Gastroesophageal sphincter (tissue), 4 donors: Measurements from ENCODE around the gene SPATA6. TPM values are rescaled to one million over a fixed set of nuclear protein-coding genes. Genes with fewer than 3 reads are reported as not detected.

Experiments
- ATAC-seq: fragments of 150-250 bp; one replicate; pipeline ENCODE4 v1.9.1; 2016; ENCODE audit warnings: mild to moderate bottlenecking, moderate library complexity
- H3K27ac ChIP-seq, 4 donors: fragments of 200-600 bp; sonication (generic) in 3 of 4; 1 replicate in 3 of 4; 2 replicates in 1 of 4; pipeline ENCODE4 v1.5.1; 2016 to 2019
- H3K27me3 ChIP-seq: fragments of 200-600 bp; sonication (generic); one replicate; pipeline ENCODE4 v1.5.1; 2019
- H3K36me3 ChIP-seq, 2 donors: fragments of 200-600 bp; sonication (generic); one replicate each; pipeline ENCODE4 v1.5.1; 2019; ENCODE audit warnings: control low read depth in 1 of 2
- H3K4me1 ChIP-seq, 3 donors: fragments of 200-600 bp; sonication (generic); 1 replicate in 2 of 3; 2 replicates in 1 of 3; pipeline ENCODE4 v1.5.1; 2016 to 2019; ENCODE audit warnings: control low read depth in 2 of 3
- H3K4me3 ChIP-seq, 2 donors: fragments of 200-600 bp; sonication (generic); one replicate each; pipeline ENCODE4 v1.5.1; 2019; ENCODE audit warnings: mild to moderate bottlenecking in 1 of 2, moderate library complexity in 1 of 2
- H3K9me3 ChIP-seq, 3 donors: fragments of 200-600 bp; sonication (generic); one replicate each; pipeline ENCODE4 v1.5.1; 2017 to 2019; ENCODE audit warnings: control low read depth in 2 of 3
- EP300 ChIP-seq: sonication (generic); formaldehyde crosslinking; IDR thresholded peaks from one replicate; pipeline ENCODE4 v1.6.1; 2017; ENCODE audit warnings: antibody characterized with exemption, mild to moderate bottlenecking
- POLR2A ChIP-seq, 2 donors: fragments of 450-650 bp; IDR thresholded peaks; one replicate each; pipeline ENCODE4 v1.6.1; 2017; ENCODE audit warnings: antibody characterized with exemption in 2 of 2, mild to moderate bottlenecking in 2 of 2, moderate library complexity in 1 of 2
- POLR2AphosphoS5 ChIP-seq: sonication (generic); formaldehyde crosslinking; IDR thresholded peaks from one replicate; pipeline ENCODE4 v1.6.1; 2017; ENCODE audit warnings: antibody characterized with exemption
- WGBS, 2 donors: methylation state at CpG; one replicate each; pipeline ENCODE4 v1.1.5; 2018; ENCODE audit warnings: low coverage in 1 of 2; 5-methylcytosine and 5-hydroxymethylcytosine counted together
- total RNA-seq, 4 donors: library from RNA; depleted of rRNA; stranded (reverse); fragments of >200 nt; gene quantifications; one replicate each; pipeline ENCODE4 v1.1.0, GENCODE V29; 2016
- TF ChIP-seq, protein P1 (sequence below), 4 experiments: fragments of 200-600 bp in 2 of 4; fragments of 450-650 bp in 2 of 4; sonication (generic) in 1 of 4; IDR thresholded peaks; one replicate each; pipeline ENCODE4 v1.5.1; 2017 to 2019; ENCODE audit warnings: antibody characterized with exemption in 4 of 4, mild to moderate bottlenecking in 2 of 4, moderate library complexity in 2 of 4

SPATA6 gene
- total RNA-seq, 4 donors from 2014 or later = 16.3 to 31.9 (median 16.4) TPM

DNA sequence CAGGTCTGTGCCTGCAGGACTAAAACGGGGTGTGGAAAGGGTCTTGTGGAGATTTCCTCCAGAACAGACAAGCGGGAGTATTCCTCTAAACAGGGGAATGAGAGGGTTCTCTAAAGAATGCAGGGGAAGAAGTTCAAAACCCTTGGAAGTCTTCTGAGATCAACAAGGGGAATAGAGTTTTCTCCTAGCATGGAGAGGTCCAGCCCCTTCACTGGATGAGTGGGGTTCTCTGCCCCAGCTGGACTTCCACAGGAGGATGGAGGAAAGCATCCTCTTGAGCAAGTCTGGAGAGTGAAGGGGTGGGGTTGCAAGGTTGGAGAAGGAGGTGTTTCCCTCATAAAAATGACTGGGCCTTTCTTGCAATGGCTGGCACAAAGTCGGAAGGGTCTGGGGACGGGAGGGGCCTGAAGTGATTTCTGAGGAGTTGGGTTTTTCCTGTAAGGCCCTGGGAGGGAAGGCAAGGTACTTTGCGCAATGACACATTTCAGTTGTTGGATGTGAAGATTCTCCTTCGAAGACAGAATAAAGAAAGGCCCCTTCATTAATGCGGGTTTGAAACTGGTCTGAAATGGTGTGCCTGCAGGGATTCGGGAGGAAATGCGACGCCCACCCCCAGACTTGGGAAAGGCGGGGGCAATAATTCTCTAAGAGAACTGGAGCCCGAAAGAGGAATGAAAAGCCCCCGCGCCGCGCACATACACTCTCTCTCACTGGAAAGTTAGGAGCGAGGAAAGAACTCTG lies 884 bp downstream of the SPATA6 start:
- Histone ChIP-seq H3K9me3 (no peaks in the 10 kb centered on the region), H3K4me1 (peaks cover 0 to 54% (median 0%) of the 10 kb centered on the region in 3 donors), H3K27ac (peak overlapping the region; percentile 83 to 96 (median 92)), H3K4me3 (peak overlapping the region; percentile 83 to 95), H3K36me3 (no peaks in the 10 kb centered on the region), H3K27me3 (no peaks in the 10 kb centered on the region)
- ATAC-seq = peak; percentile 28
- 3 to 11% methylated on average over 7 to 17 of the region's 17 CpGs for WGBS, 2 donors
- TF ChIP-seq, protein P1, sequence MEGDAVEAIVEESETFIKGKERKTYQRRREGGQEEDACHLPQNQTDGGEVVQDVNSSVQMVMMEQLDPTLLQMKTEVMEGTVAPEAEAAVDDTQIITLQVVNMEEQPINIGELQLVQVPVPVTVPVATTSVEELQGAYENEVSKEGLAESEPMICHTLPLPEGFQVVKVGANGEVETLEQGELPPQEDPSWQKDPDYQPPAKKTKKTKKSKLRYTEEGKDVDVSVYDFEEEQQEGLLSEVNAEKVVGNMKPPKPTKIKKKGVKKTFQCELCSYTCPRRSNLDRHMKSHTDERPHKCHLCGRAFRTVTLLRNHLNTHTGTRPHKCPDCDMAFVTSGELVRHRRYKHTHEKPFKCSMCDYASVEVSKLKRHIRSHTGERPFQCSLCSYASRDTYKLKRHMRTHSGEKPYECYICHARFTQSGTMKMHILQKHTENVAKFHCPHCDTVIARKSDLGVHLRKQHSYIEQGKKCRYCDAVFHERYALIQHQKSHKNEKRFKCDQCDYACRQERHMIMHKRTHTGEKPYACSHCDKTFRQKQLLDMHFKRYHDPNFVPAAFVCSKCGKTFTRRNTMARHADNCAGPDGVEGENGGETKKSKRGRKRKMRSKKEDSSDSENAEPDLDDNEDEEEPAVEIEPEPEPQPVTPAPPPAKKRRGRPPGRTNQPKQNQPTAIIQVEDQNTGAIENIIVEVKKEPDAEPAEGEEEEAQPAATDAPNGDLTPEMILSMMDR (IDR thresholded peaks at IDR 0.05) = no peak
- TF ChIP-seq POLR2AphosphoS5 (no peak), EP300 (no peak), POLR2A (IDR thresholded peaks at IDR 0.05) (no peak)

- Histone ChIP-seq H3K36me3 (no peaks in the 10 kb centered on the region), H3K4me3 (peak overlapping the region; percentile 83 to 95), H3K27ac (peak overlapping the region; percentile 26 to 96 (median 92)), H3K27me3 (no peaks in the 10 kb centered on the region), H3K4me1 (peaks cover 0 to 54% (median 0%) of the 10 kb centered on the region in 3 donors), H3K9me3 (no peaks in the 10 kb centered on the region)
- no peak for ATAC-seq
- TF ChIP-seq EP300 = no peak
- TF ChIP-seq, protein P1 (IDR thresholded peaks at IDR 0.05) = peak in 1 of 4 experiments; percentile 3
- WGBS, 2 donors = 3 to 7% methylated on average over 5 to 6 of the region's 6 CpGs
These were observed 1.5 kb downstream of the SPATA6 start for GRCh38 chr1:48470481-48470855.

DNA sequence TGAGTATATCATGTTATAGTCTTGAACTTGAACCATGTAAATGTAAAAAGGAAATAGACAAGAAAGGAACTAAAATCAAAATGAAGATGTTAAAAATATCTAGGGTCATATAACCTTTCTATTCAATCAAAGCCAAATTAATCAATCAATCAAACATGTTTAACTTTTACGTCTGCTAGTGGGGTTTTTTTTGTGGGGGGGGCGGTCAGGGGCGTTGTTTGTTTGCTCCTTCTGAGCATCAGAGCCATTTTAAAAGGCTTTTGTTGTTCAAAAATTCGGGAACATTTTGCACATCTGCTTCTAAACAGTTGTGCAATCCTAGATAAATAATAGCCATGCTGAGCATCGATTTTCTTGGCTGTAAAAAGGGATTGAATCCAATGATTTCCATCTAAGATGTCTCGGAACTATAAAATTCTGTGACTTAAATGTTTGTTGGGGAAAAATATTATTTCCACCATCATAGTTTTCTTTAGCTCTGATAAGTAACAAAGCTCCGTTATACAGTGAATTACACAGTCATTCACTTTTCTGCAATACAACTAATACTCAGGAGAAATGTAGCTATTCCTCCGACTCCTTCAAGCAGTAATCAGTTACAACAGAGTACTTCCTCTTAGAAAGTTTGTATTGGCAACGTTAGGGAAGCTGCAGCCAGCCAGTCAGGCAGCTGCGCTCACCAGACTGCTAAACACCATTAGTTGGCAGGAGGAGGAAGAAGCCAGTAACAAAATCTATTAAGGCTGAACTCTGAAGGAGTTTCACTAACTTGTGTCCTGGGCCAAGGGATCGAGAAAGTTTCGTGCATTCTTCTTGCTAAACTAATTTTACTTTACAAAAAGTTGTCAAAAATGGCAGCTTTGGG lies 2.2 kb downstream of the SPATA6 start:
- ATAC-seq = peak; percentile 57
- WGBS, 2 donors = 3 to 8% methylated on average over 12 of the region's 12 CpGs
- H3K4me1 ChIP-seq = peaks cover 0 to 54% (median 0%) of the 10 kb centered on the region in 3 donors

GRCh38 chr1:48466594-48466993 lies 5.4 kb downstream of the SPATA6 start:
- Histone ChIP-seq H3K27ac (no peak overlapping the region), H3K9me3 (no peaks in the 10 kb centered on the region), H3K36me3 (no peaks in the 10 kb centered on the region), H3K27me3 (no peaks in the 10 kb centered on the region), H3K4me3 (no peak overlapping the region), H3K4me1 (peaks cover 0 to 50% (median 0%) of the 10 kb centered on the region in 3 donors)
- ATAC-seq = no peak
- 92% methylated on average over 1 of the region's 1 CpG for WGBS, 2 donors
- TF ChIP-seq EP300 = no peak
- TF ChIP-seq, protein P1 (IDR thresholded peaks at IDR 0.05) = no peak
- TF ChIP-seq POLR2A (IDR thresholded peaks at IDR 0.05) = no peak
- no peak for TF ChIP-seq POLR2AphosphoS5

More for the DNA sequence above, 2.2 kb downstream of the SPATA6 start:
- Histone ChIP-seq H3K27ac (peak overlapping the region; percentile 26 to 96 (median 92)), H3K27me3 (no peaks in the 10 kb centered on the region), H3K36me3 (no peaks in the 10 kb centered on the region), H3K4me3 (peak overlapping the region; percentile 83 to 95), H3K9me3 (no peaks in the 10 kb centered on the region)
- TF ChIP-seq POLR2AphosphoS5 (peak; percentile 43), POLR2A (IDR thresholded peaks at IDR 0.05) (no peak)

DNA sequence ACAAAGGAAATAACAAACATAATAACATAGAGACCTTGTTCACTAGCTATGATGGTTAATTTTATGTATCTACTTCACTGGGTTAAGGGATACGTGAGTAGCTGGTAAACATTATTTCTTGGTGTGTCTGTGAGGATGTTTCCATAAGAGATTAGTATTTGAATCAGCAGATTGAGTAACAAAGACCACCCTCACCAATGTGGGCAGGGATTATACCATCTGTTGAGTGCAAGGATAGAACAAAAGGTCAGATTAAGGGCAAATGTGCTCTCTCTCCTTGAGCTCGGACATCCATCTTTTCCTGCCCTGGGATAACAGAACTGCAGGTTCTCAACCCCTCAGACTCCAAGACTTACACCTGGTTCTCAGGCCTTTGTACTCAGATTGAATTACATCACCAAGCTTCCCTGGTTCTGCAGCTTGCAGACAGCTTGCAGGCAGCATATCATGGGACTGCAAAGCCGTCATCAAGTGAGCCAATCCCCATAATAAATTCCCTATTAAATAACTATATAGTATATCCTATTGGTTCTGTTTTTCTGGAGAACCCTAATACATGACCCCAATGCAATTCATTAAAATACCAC lies 9.2 kb downstream of the SPATA6 start:
- TF ChIP-seq, protein P1 (IDR thresholded peaks at IDR 0.05) = no peak
- TF ChIP-seq POLR2AphosphoS5 (no peak), POLR2A (IDR thresholded peaks at IDR 0.05) (no peak), EP300 (no peak)
- Histone ChIP-seq H3K4me1 (peaks cover 0 to 18% (median 0%) of the 10 kb centered on the region in 3 donors), H3K9me3 (no peaks in the 10 kb centered on the region), H3K27ac (no peak overlapping the region), H3K27me3 (no peaks in the 10 kb centered on the region), H3K36me3 (no peaks in the 10 kb centered on the region), H3K4me3 (no peak overlapping the region)
- WGBS, 2 donors = 80 to 94% methylated on average over 1 to 3 of the region's 3 CpGs
- ATAC-seq = no peak
